Measurements from ENCODE around the gene HBA1.
A peak's percentile ranks its signal among the peaks of the same experiment; 100 is the strongest.

DNA sequence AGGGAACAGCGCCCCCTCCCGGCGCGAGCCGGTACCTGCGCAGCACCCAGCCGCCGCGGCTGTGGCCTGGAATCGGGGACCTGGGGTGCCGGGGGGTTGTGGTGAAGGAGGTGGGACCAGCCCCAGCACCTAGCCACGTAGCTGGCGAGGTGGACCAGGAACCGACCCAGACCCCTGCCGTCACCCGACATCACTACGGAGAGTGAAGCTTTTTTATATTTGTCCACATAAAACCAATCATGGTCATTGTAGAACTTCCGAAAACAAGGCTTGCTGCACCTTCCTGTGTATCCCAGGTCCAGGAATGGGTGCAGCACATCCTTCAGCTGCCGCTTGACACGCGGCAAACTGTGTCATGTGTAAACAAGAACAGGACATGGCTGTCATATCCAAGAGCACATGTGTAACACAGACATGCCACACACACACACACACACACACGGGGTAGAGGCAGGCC lies 5.1 kb downstream of the HBA1 start:
- TF ChIP-seq, protein P1, sequence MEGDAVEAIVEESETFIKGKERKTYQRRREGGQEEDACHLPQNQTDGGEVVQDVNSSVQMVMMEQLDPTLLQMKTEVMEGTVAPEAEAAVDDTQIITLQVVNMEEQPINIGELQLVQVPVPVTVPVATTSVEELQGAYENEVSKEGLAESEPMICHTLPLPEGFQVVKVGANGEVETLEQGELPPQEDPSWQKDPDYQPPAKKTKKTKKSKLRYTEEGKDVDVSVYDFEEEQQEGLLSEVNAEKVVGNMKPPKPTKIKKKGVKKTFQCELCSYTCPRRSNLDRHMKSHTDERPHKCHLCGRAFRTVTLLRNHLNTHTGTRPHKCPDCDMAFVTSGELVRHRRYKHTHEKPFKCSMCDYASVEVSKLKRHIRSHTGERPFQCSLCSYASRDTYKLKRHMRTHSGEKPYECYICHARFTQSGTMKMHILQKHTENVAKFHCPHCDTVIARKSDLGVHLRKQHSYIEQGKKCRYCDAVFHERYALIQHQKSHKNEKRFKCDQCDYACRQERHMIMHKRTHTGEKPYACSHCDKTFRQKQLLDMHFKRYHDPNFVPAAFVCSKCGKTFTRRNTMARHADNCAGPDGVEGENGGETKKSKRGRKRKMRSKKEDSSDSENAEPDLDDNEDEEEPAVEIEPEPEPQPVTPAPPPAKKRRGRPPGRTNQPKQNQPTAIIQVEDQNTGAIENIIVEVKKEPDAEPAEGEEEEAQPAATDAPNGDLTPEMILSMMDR (IDR thresholded peaks at IDR 0.05; ENCODE audit: borderline replicate concordance, extremely low read depth, low read length, poor library complexity, severe bottlenecking) = peak; percentile 94
- no peak for TF ChIP-seq EZH2 (IDR thresholded peaks at IDR 0.05; ENCODE audit: borderline replicate concordance, low read depth, low read length, severe bottlenecking)

All from DND-41 (cell line).